GM23338 (cell line): ENCODE measurements around the gene MYL5. TPM values are rescaled to one million over a fixed set of nuclear protein-coding genes. Genes with fewer than 3 reads are reported as not detected.

ENCODE experiments used
- ATAC-seq: fragments of 200-7000 bp; cut with Tn5 transposase; 3 replicates; pipeline ENCODE4 v1.9.1; 2020
- DNase-seq: peaks from one replicate; pipeline ENCODE4 v3.0.0-alpha.2; 2015; ENCODE audit warnings: low spot score
- H2AFZ ChIP-seq: fragments of 200-600 bp; sonication (generic); 2 replicates; pipeline ENCODE4 v1.8.0; 2016; ENCODE audit warnings: antibody characterized with exemption, mild to moderate bottlenecking, moderate library complexity
- H3F3A ChIP-seq: fragments of 200-600 bp; sonication (generic); replicated peaks from 2 replicates; pipeline ENCODE4 v1.8.0; 2017; ENCODE audit warnings: antibody characterized with exemption, mixed run types, low read depth
- H3K27ac ChIP-seq: fragments of 200-600 bp; sonication (generic); 2 replicates; pipeline ENCODE4 v1.6.1; 2016; ENCODE audit warnings: low read depth
- H3K27me3 ChIP-seq: fragments of 200-600 bp; sonication (generic); 2 replicates; pipeline ENCODE4 v1.8.0; 2016; ENCODE audit warnings: mild to moderate bottlenecking, mixed run types, moderate library complexity; ENCODE audit not compliant: insufficient read depth
- H3K36me3 ChIP-seq: fragments of 200-600 bp; sonication (generic); 2 replicates; pipeline ENCODE4 v1.8.0; 2016; ENCODE audit warnings: mild to moderate bottlenecking; ENCODE audit not compliant: insufficient read depth
- H3K4me1 ChIP-seq: fragments of 200-600 bp; sonication (generic); 2 replicates; pipeline ENCODE4 v1.8.0; 2016; ENCODE audit warnings: mild to moderate bottlenecking, moderate library complexity; ENCODE audit not compliant: insufficient read depth
- H3K4me2 ChIP-seq: fragments of 200-600 bp; sonication (generic); 2 replicates; pipeline ENCODE4 v1.7.1; 2017; ENCODE audit warnings: mixed run types
- H3K4me3 ChIP-seq: fragments of 200-600 bp; sonication (generic); 2 replicates; pipeline ENCODE4 v1.6.1; 2016; ENCODE audit warnings: mixed run types
- H3K79me2 ChIP-seq: fragments of 200-600 bp; sonication (generic); replicated peaks from 2 replicates; pipeline ENCODE4 v1.8.0; 2017; ENCODE audit warnings: mild to moderate bottlenecking; ENCODE audit not compliant: insufficient read depth
- H3K9me2 ChIP-seq: fragments of 200-600 bp; sonication (generic); 2 replicates; pipeline ENCODE4 v1.8.0; 2017; ENCODE audit not compliant: insufficient read depth
- H4K20me1 ChIP-seq: fragments of 200-600 bp; sonication (generic); replicated peaks from 2 replicates; pipeline ENCODE4 v1.8.0; 2017; ENCODE audit warnings: mild to moderate bottlenecking; ENCODE audit not compliant: insufficient read depth
- H3K27ac Mint-ChIP-seq: 2 replicates; pipeline ENCODE4 v1.8.0; 2020; ENCODE audit warnings: inconsistent platforms, mild to moderate bottlenecking, moderate library complexity, mixed read lengths
- H3K27me3 Mint-ChIP-seq: 3 replicates; pipeline ENCODE4 v1.8.0; 2022; ENCODE audit warnings: low read depth, mild to moderate bottlenecking, moderate library complexity, mixed read lengths, inconsistent platforms; ENCODE audit not compliant: insufficient read depth, poor library complexity
- H3K36me3 Mint-ChIP-seq: 3 replicates; pipeline ENCODE4 v1.8.0; 2021; ENCODE audit warnings: low read depth, mild to moderate bottlenecking, inconsistent platforms, moderate library complexity, mixed read lengths
- H3K4me1 Mint-ChIP-seq: 3 replicates; pipeline ENCODE4 v1.8.0; 2020; ENCODE audit warnings: mild to moderate bottlenecking, inconsistent platforms, mixed read lengths
- H3K4me3 Mint-ChIP-seq: 3 replicates; pipeline ENCODE4 v1.8.0; 2021; ENCODE audit warnings: moderate library complexity, mild to moderate bottlenecking, inconsistent platforms, mixed read lengths
- H3K9me3 Mint-ChIP-seq: 3 replicates; pipeline ENCODE4 v1.8.0; 2020; ENCODE audit warnings: moderate library complexity, mild to moderate bottlenecking, inconsistent platforms, mixed read lengths
- CREB1 ChIP-seq: fragments of 250-450 bp; sonication (Bioruptor Pico); IDR thresholded peaks from 2 replicates; pipeline ENCODE4 v1.5.0; 2020; ENCODE audit warnings: low read depth, mild to moderate bottlenecking, moderate library complexity
- EZH2 ChIP-seq: fragments of 200-600 bp; sonication (generic); IDR thresholded peaks from one replicate; pipeline ENCODE4 v1.8.0; 2017; ENCODE audit warnings: antibody characterized with exemption, mild to moderate bottlenecking, low read depth; ENCODE audit not compliant: unreplicated experiment
- EZH2phosphoT487 ChIP-seq: fragments of 200-600 bp; sonication (generic); IDR thresholded peaks from one replicate; pipeline ENCODE4 v1.8.1; 2018; ENCODE audit warnings: antibody characterized with exemption; ENCODE audit not compliant: unreplicated experiment
- JUNB ChIP-seq: IDR thresholded peaks from one replicate; pipeline ENCODE4 v1.6.1; 2016; ENCODE audit warnings: antibody characterized with exemption; ENCODE audit not compliant: unreplicated experiment
- NANOG ChIP-seq: IDR thresholded peaks from 2 replicates; pipeline ENCODE4 v1.6.1; 2016; ENCODE audit warnings: antibody characterized with exemption, borderline replicate concordance
- POLR2AphosphoS5 ChIP-seq: IDR thresholded peaks from 2 replicates; pipeline ENCODE4 v1.6.1; 2016; ENCODE audit warnings: antibody characterized with exemption, low read depth
- STAT1 ChIP-seq: IDR thresholded peaks from one replicate; pipeline ENCODE4 v1.6.1; 2016; ENCODE audit warnings: antibody characterized with exemption; ENCODE audit not compliant: unreplicated experiment
- ZNF114 ChIP-seq: fragments of 250-450 bp; sonication (Bioruptor Pico); IDR thresholded peaks from 2 replicates; pipeline ENCODE4 v1.5.0; 2020; ENCODE audit warnings: mild to moderate bottlenecking, moderate library complexity
- ZNF331 ChIP-seq: fragments of 250-450 bp; sonication (Bioruptor Pico); IDR thresholded peaks from 2 replicates; pipeline ENCODE4 v1.5.0; 2020; ENCODE audit warnings: low read depth, mild to moderate bottlenecking, moderate library complexity
- polyA plus RNA-seq: library from polyadenylated mRNA; unstranded; fragments of >200 nt; fragmentation: Nextera tagmentation; extraction: Ambion mirVana; gene quantifications from 2 replicates; pipeline ENCODE4 v1.2.1, GENCODE V29; 2016
- total RNA-seq: library from RNA; depleted of rRNA; stranded (reverse); fragments of >200 nt; shearing (Covaris generic); gene quantifications from 2 replicates; pipeline ENCODE4 v1.2.3, GENCODE V29; 2014
- TF ChIP-seq, protein P1 (sequence below), 2 experiments: fragments of 200-600 bp in 1 of 2; sonication (generic) in 1 of 2; conservative IDR thresholded peaks; 2 replicates each; pipeline versions ENCODE4 v1.5.1 to v1.6.1; 2016 to 2017; ENCODE audit warnings: antibody characterized with exemption in 2 of 2, low read depth in 2 of 2, mild to moderate bottlenecking in 2 of 2, moderate library complexity in 1 of 2
- TF ChIP-seq, protein P2 (sequence below): fragments of 250-450 bp; sonication (Bioruptor Pico); IDR thresholded peaks from 2 replicates; pipeline ENCODE4 v1.5.0; 2020; ENCODE audit warnings: mild to moderate bottlenecking, moderate library complexity
- TF ChIP-seq, protein P3 (sequence below): IDR thresholded peaks from one replicate; pipeline ENCODE4 v1.6.1; 2018; ENCODE audit warnings: antibody characterized with exemption; ENCODE audit not compliant: unreplicated experiment
- TF ChIP-seq, protein P4 (sequence below): IDR thresholded peaks from 2 replicates; pipeline ENCODE4 v1.6.1; 2016; ENCODE audit warnings: antibody characterized with exemption

The MYL5 gene
- total and polyA plus RNA-seq, 2 experiments from 2014 or later, result 3.0 to 4.4 TPM

DNA sequence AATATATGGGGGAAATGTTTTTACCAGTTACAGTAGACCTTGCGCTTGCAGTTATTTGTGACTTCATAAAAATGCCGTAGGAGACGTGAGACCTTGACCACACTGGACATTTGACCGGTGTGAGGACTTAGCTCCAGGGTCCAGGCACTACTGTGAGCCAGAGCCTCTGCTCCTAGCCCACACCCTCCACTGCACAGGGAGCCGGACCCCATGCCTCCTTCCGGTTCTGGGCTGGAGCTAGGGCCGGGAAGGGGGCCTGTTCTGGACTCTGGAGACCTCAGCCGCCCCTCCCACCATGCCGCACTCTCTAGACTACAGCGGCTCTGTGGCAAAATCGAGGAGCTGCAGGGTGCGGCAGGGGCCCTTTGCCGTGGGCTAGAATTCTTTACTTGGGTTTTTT lies 36.6 kb downstream of the MYL5 start:
- ATAC-seq (peak; percentile 48), DNase-seq (no peak)
- Mint-ChIP-seq H3K9me3 (no peaks in the 10 kb centered on the region), H3K36me3 (peaks cover 35% of the 10 kb centered on the region), H3K27me3 (peaks cover 4% of the 10 kb centered on the region), H3K4me3 (no peak overlapping the region), H3K4me1 (peaks cover 4% of the 10 kb centered on the region; the same call in 2 of the 3 replicates), H3K27ac (no peak overlapping the region)
- Histone ChIP-seq H3K27ac (no peak overlapping the region), H4K20me1 (peaks cover 33% of the 10 kb centered on the region), H2AFZ (no peak overlapping the region), H3K36me3 (0 out of 2 replicates have a peak, but pooled peaks cover 3% of the 10 kb centered on the region), H3K4me3 (no peak overlapping the region), H3K9me2 (no peaks in the 10 kb centered on the region), H3K79me2 (peaks cover 67% of the 10 kb centered on the region), H3F3A (no peaks in the 10 kb centered on the region), H3K4me2 (no peak overlapping the region), H3K27me3 (no peaks in the 10 kb centered on the region), H3K4me1 (no peaks in the 10 kb centered on the region)
- TF ChIP-seq EZH2 (no peak), ZNF114 (CRISPR knock-in tag) (no peak), POLR2AphosphoS5 (no peak), EZH2phosphoT487 (no peak), STAT1 (no peak), NANOG (no peak), JUNB (no peak), ZNF331 (CRISPR knock-in tag) (no peak), CREB1 (no peak)
- TF ChIP-seq, protein P1, sequence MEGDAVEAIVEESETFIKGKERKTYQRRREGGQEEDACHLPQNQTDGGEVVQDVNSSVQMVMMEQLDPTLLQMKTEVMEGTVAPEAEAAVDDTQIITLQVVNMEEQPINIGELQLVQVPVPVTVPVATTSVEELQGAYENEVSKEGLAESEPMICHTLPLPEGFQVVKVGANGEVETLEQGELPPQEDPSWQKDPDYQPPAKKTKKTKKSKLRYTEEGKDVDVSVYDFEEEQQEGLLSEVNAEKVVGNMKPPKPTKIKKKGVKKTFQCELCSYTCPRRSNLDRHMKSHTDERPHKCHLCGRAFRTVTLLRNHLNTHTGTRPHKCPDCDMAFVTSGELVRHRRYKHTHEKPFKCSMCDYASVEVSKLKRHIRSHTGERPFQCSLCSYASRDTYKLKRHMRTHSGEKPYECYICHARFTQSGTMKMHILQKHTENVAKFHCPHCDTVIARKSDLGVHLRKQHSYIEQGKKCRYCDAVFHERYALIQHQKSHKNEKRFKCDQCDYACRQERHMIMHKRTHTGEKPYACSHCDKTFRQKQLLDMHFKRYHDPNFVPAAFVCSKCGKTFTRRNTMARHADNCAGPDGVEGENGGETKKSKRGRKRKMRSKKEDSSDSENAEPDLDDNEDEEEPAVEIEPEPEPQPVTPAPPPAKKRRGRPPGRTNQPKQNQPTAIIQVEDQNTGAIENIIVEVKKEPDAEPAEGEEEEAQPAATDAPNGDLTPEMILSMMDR (conservative IDR thresholded peaks at IDR 0.05; ENCODE audit: low read depth in 2 of 2), result no peak
- TF ChIP-seq, protein P2, sequence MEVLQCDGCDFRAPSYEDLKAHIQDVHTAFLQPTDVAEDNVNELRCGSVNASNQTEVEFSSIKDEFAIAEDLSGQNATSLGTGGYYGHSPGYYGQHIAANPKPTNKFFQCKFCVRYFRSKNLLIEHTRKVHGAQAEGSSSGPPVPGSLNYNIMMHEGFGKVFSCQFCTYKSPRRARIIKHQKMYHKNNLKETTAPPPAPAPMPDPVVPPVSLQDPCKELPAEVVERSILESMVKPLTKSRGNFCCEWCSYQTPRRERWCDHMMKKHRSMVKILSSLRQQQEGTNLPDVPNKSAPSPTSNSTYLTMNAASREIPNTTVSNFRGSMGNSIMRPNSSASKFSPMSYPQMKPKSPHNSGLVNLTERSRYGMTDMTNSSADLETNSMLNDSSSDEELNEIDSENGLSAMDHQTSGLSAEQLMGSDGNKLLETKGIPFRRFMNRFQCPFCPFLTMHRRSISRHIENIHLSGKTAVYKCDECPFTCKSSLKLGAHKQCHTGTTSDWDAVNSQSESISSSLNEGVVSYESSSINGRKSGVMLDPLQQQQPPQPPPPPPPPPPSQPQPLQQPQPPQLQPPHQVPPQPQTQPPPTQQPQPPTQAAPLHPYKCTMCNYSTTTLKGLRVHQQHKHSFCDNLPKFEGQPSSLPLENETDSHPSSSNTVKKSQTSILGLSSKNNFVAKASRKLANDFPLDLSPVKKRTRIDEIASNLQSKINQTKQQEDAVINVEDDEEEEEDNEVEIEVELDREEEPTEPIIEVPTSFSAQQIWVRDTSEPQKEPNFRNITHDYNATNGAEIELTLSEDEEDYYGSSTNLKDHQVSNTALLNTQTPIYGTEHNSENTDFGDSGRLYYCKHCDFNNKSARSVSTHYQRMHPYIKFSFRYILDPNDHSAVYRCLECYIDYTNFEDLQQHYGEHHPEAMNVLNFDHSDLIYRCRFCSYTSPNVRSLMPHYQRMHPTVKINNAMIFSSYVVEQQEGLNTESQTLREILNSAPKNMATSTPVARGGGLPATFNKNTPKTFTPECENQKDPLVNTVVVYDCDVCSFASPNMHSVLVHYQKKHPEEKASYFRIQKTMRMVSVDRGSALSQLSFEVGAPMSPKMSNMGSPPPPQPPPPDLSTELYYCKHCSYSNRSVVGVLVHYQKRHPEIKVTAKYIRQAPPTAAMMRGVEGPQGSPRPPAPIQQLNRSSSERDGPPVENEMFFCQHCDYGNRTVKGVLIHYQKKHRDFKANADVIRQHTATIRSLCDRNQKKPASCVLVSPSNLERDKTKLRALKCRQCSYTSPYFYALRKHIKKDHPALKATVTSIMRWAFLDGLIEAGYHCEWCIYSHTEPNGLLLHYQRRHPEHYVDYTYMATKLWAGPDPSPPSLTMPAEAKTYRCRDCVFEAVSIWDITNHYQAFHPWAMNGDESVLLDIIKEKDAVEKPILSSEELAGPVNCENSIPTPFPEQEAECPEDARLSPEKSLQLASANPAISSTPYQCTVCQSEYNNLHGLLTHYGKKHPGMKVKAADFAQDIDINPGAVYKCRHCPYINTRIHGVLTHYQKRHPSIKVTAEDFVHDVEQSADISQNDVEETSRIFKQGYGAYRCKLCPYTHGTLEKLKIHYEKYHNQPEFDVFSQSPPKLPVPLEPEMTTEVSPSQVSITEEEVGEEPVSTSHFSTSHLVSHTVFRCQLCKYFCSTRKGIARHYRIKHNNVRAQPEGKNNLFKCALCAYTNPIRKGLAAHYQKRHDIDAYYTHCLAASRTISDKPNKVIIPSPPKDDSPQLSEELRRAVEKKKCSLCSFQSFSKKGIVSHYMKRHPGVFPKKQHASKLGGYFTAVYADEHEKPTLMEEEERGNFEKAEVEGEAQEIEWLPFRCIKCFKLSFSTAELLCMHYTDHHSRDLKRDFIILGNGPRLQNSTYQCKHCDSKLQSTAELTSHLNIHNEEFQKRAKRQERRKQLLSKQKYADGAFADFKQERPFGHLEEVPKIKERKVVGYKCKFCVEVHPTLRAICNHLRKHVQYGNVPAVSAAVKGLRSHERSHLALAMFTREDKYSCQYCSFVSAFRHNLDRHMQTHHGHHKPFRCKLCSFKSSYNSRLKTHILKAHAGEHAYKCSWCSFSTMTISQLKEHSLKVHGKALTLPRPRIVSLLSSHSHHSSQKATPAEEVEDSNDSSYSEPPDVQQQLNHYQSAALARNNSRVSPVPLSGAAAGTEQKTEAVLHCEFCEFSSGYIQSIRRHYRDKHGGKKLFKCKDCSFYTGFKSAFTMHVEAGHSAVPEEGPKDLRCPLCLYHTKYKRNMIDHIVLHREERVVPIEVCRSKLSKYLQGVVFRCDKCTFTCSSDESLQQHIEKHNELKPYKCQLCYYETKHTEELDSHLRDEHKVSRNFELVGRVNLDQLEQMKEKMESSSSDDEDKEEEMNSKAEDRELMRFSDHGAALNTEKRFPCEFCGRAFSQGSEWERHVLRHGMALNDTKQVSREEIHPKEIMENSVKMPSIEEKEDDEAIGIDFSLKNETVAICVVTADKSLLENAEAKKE, result no peak
- TF ChIP-seq, protein P3, sequence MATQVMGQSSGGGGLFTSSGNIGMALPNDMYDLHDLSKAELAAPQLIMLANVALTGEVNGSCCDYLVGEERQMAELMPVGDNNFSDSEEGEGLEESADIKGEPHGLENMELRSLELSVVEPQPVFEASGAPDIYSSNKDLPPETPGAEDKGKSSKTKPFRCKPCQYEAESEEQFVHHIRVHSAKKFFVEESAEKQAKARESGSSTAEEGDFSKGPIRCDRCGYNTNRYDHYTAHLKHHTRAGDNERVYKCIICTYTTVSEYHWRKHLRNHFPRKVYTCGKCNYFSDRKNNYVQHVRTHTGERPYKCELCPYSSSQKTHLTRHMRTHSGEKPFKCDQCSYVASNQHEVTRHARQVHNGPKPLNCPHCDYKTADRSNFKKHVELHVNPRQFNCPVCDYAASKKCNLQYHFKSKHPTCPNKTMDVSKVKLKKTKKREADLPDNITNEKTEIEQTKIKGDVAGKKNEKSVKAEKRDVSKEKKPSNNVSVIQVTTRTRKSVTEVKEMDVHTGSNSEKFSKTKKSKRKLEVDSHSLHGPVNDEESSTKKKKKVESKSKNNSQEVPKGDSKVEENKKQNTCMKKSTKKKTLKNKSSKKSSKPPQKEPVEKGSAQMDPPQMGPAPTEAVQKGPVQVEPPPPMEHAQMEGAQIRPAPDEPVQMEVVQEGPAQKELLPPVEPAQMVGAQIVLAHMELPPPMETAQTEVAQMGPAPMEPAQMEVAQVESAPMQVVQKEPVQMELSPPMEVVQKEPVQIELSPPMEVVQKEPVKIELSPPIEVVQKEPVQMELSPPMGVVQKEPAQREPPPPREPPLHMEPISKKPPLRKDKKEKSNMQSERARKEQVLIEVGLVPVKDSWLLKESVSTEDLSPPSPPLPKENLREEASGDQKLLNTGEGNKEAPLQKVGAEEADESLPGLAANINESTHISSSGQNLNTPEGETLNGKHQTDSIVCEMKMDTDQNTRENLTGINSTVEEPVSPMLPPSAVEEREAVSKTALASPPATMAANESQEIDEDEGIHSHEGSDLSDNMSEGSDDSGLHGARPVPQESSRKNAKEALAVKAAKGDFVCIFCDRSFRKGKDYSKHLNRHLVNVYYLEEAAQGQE, result no peak
- TF ChIP-seq, protein P4, sequence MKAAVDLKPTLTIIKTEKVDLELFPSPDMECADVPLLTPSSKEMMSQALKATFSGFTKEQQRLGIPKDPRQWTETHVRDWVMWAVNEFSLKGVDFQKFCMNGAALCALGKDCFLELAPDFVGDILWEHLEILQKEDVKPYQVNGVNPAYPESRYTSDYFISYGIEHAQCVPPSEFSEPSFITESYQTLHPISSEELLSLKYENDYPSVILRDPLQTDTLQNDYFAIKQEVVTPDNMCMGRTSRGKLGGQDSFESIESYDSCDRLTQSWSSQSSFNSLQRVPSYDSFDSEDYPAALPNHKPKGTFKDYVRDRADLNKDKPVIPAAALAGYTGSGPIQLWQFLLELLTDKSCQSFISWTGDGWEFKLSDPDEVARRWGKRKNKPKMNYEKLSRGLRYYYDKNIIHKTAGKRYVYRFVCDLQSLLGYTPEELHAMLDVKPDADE, result no peak
